PC-3 (cell line): ENCODE data around the gene ARF3. TPM values are rescaled to one million over a fixed set of nuclear protein-coding genes. Genes with fewer than 3 reads are reported as not detected.

Source experiments
- ATAC-seq: fragments of 200-7000 bp; cut with Tn5 transposase; 2 replicates; pipeline ENCODE4 v1.9.1; 2020; ENCODE audit warnings: mild to moderate bottlenecking, moderate library complexity
- BruUV-seq: library from RNA; stranded (reverse); fragments of 400-500 nt; replicated peaks from 2 replicates; lab custom pipeline; 2021; lab: Mats Ljungman, UMichigan
- CTCF ChIA-PET: fragments of 300-600 bp; sonication (Branson Sonifier 250); formaldehyde crosslinking; loops from one replicate; lab custom pipeline; 2022; ENCODE audit warnings: antibody characterized with exemption; lab: Charles Lee
- POLR2A ChIA-PET: fragments of 300-600 bp; sonication (Branson Sonifier 250); formaldehyde crosslinking; loops from one replicate; lab custom pipeline; 2022; ENCODE audit warnings: antibody characterized with exemption; ENCODE audit not compliant: unreplicated experiment; lab: Charles Lee
- DNase-seq: peaks from one replicate; pipeline ENCODE4 v3.0.0-alpha.2; 2015
- H2AFZ ChIP-seq: fragments of 300-600 bp; sonication (generic); 2 replicates; pipeline ENCODE4 v1.6.0; 2016; ENCODE audit warnings: antibody characterized with exemption, low read length
- H3F3A ChIP-seq: fragments of 300-600 bp; sonication (generic); one replicate; pipeline ENCODE4 v1.6.0; 2017; ENCODE audit warnings: antibody characterized with exemption, low read length, control low read depth, mild to moderate bottlenecking; ENCODE audit not compliant: unreplicated experiment
- H3K27ac ChIP-seq: fragments of 300-600 bp; sonication (generic); 2 replicates; pipeline ENCODE4 v1.5.1; 2016; ENCODE audit warnings: mild to moderate bottlenecking, low read length
- H3K27me3 ChIP-seq: fragments of 300-600 bp; sonication (generic); 2 replicates; pipeline ENCODE4 v1.6.1; 2016; ENCODE audit warnings: low read length, mixed read lengths
- H3K36me3 ChIP-seq: fragments of 300-600 bp; sonication (generic); 2 replicates; pipeline ENCODE4 v1.6.1; 2016; ENCODE audit warnings: low read depth, mixed run types, low read length, mixed read lengths
- H3K4me1 ChIP-seq: fragments of 300-600 bp; sonication (generic); 2 replicates; pipeline ENCODE4 v1.5.1; 2016; ENCODE audit warnings: low read length; ENCODE audit not compliant: insufficient read depth
- H3K4me2 ChIP-seq: fragments of 300-600 bp; sonication (generic); 2 replicates; pipeline ENCODE4 v1.6.0; 2016; ENCODE audit warnings: low read length
- H3K4me3 ChIP-seq: fragments of 300-600 bp; sonication (generic); 2 replicates; pipeline ENCODE4 v1.5.1; 2016; ENCODE audit warnings: mild to moderate bottlenecking, low read length, mixed read lengths
- H3K79me2 ChIP-seq: fragments of 300-600 bp; sonication (generic); 2 replicates; pipeline ENCODE4 v1.6.1; 2017; ENCODE audit warnings: low read length, mixed read lengths
- H3K9ac ChIP-seq: fragments of 300-600 bp; sonication (generic); 2 replicates; pipeline ENCODE4 v1.6.0; 2016; ENCODE audit warnings: mild to moderate bottlenecking, low read length
- H3K9me2 ChIP-seq: fragments of 300-600 bp; sonication (generic); replicated peaks from 2 replicates; pipeline ENCODE4 v1.6.1; 2016; ENCODE audit warnings: mixed run types, low read length, mixed read lengths
- H3K9me3 ChIP-seq: fragments of 300-600 bp; sonication (generic); 2 replicates; pipeline ENCODE4 v1.6.1; 2016; ENCODE audit warnings: low read length, mixed read lengths
- H4K20me1 ChIP-seq: fragments of 300-600 bp; sonication (generic); 2 replicates; pipeline ENCODE4 v1.6.1; 2016; ENCODE audit warnings: low read length, mixed read lengths
- CTCF ChIP-seq: fragments of 300-600 bp; sonication (generic); conservative IDR thresholded peaks from 2 replicates; pipeline ENCODE4 v1.5.1; 2017; ENCODE audit warnings: antibody characterized with exemption, low read depth, mild to moderate bottlenecking, low read length
- EZH2 ChIP-seq: fragments of 300-600 bp; sonication (generic); IDR thresholded peaks from one replicate; pipeline ENCODE4 v1.6.1; 2017; ENCODE audit warnings: antibody characterized with exemption, mild to moderate bottlenecking, low read length; ENCODE audit not compliant: unreplicated experiment
- EZH2phosphoT487 ChIP-seq: fragments of 300-600 bp; sonication (generic); IDR thresholded peaks from 2 replicates; pipeline ENCODE4 v1.6.1; 2018; ENCODE audit warnings: mild to moderate bottlenecking, antibody characterized with exemption, low read length, borderline replicate concordance
- intact Hi-C: fragments of 100-400 bp; cut with micrococcal nuclease; formaldehyde crosslinking; loops from 2 replicates; pipeline ENCODE4 v1.9.0; 2023
- total RNA-seq: library from RNA; depleted of rRNA; stranded (reverse); fragments of >200 nt; gene quantifications from 2 replicates; pipeline ENCODE4 v1.2.3, GENCODE V29; 2014

Gene ARF3
- total RNA-seq, 1 experiment from 2014 or later = 85.5 TPM

DNA sequence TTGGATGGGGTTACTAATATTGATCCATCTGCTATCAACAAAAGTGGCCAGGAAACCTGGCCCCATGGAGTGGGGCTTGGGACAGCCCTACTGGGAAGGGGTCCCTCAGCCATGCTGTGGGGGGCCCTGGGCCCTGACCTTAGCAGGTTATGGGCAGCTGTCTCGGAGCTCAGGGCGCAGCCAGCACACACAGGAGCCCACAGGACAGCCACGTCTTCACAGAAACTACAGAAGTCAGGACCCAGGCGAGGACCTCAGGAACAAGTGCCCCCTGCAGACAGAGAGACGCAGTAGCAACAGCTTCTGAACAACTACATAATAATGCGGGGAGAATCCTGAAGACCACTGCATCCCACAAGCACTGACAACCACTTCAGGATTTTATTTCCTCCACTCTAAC, 20.1 kb downstream of the ARF3 start:
- Histone ChIP-seq H3K9me3 (no peaks in the 10 kb centered on the region), H3K4me3 (no peak overlapping the region), H3F3A (no peaks in the 10 kb centered on the region), H3K9ac (no peak overlapping the region), H3K79me2 (peaks cover 6% of the 10 kb centered on the region), H3K27me3 (no peaks in the 10 kb centered on the region), H3K36me3 (peaks cover 50% of the 10 kb centered on the region), H4K20me1 (0 out of 2 replicates have a peak, but pooled peaks cover 5% of the 10 kb centered on the region), H3K27ac (no peak overlapping the region), H3K4me2 (no peak overlapping the region), H3K4me1 (no peaks in the 10 kb centered on the region), H3K9me2 (no peaks in the 10 kb centered on the region), H2AFZ (no peak overlapping the region)
- ATAC-seq = 0 out of 2 replicates have a peak, but pooled peaks have one; percentile 19
- ChIA-PET POLR2A (no interaction called here), CTCF (no interaction called here)
- intact Hi-C loops = no loop called here
- peak; percentile 45 for TF ChIP-seq CTCF
- no peak for TF ChIP-seq EZH2phosphoT487
- DNase-seq = no peak
- BruUV-seq = no TSS peak

DNA sequence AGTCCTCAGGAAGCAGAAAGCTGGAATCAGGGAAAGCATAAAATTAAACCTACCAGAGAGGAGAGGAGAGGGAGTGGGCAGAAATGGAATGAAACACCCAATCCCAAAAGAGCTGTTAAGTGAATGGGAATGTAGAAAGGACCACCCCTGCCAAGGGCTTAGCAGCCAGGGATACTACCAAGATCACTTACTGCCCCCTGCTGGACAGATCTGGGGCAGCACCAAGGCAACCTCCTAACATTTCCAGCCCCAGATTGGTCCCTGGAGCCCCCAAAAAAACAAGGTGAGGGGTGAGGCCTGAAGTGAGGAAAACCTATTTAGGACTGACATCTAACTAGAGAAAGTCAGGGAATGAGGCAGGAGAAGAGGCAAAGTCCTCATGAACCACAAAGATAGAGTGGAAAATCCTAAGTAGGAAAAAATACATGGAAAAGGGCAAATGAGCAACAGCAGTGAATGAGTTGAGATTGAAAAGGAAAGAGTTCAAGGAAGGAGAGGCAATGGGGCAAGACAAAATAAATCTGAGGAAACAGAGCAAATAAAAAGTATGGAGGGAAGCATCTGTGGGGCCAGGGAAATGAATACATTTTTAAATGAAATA, 20.8 kb downstream of the ARF3 start:
- H3K9me2 ChIP-seq = no peaks in the 10 kb centered on the region
- H4K20me1 ChIP-seq = 0 out of 2 replicates have a peak, but pooled peaks cover 5% of the 10 kb centered on the region
- BruUV-seq = TSS peak; percentile 26
- H3K4me2 ChIP-seq = no peak overlapping the region
- H3K9me3 ChIP-seq = no peaks in the 10 kb centered on the region
- H3K27ac ChIP-seq = no peak overlapping the region
- H3K9ac ChIP-seq = no peak overlapping the region
- H3K4me3 ChIP-seq = no peak overlapping the region
- H3K4me1 ChIP-seq = no peaks in the 10 kb centered on the region
- intact Hi-C loops = loop anchor here (1.0 kb wide), 1 partner anchor 83 kb away; no protein-coding TSS in a partner anchor
- ChIA-PET POLR2A (no interaction called here), CTCF (interaction anchor here (0.6 kb wide), 2 partner anchors 21 to 84 kb away, joined by 5 to 6 read pairs; partner anchors contain the start of genes ARF3 and DDX23)
- TF ChIP-seq EZH2phosphoT487 = no peak
- TF ChIP-seq EZH2 = no peak
- TF ChIP-seq CTCF = peak; percentile 94
- peaks cover 52% of the 10 kb centered on the region for H3K36me3 ChIP-seq
- no peaks in the 10 kb centered on the region for H3K27me3 ChIP-seq
- H2AFZ ChIP-seq = no peak overlapping the region
- H3K79me2 ChIP-seq = no peaks in the 10 kb centered on the region
- peak; percentile 76 for DNase-seq
- peak; percentile 79 for ATAC-seq
- no peaks in the 10 kb centered on the region for H3F3A ChIP-seq

- no peak overlapping the region for H2AFZ ChIP-seq
- no peak overlapping the region for H3K4me2 ChIP-seq
- H3F3A ChIP-seq = no peaks in the 10 kb centered on the region
- no peaks in the 10 kb centered on the region for H3K4me1 ChIP-seq
- H3K27ac ChIP-seq = no peak overlapping the region
- no peaks in the 10 kb centered on the region for H3K9me2 ChIP-seq
- peak; percentile 18 for DNase-seq
- no peak overlapping the region for H3K9ac ChIP-seq
- ChIA-PET CTCF (no interaction called here), POLR2A (no interaction called here)
- H3K4me3 ChIP-seq = no peak overlapping the region
- no TSS peak for BruUV-seq
- no peaks in the 10 kb centered on the region for H3K9me3 ChIP-seq
- TF ChIP-seq EZH2phosphoT487 = no peak
- TF ChIP-seq EZH2 = no peak
- TF ChIP-seq CTCF = peak; percentile 61
- H3K36me3 ChIP-seq = peaks cover 51% of the 10 kb centered on the region
- ATAC-seq = no peak
- intact Hi-C loops = loop anchor here (5.0 kb wide), 1 partner anchor 63 kb away; the partner anchor contains the start of gene DDN
- no peaks in the 10 kb centered on the region for H3K27me3 ChIP-seq
- 0 out of 2 replicates have a peak, but pooled peaks cover 5% of the 10 kb centered on the region for H4K20me1 ChIP-seq
- no peaks in the 10 kb centered on the region for H3K79me2 ChIP-seq
These were observed 23.0 kb downstream of the ARF3 start for GRCh38 chr12:48934312-48934706.
